KMS-11 (cell line): ENCODE measurements around the gene CHRNB2.
A peak's percentile ranks its signal among the peaks of the same experiment; 100 is the strongest.

Source experiments
- H2AFZ ChIP-seq: fragments of 200-600 bp; sonication (generic); 2 replicates; pipeline ENCODE4 v1.6.1; 2016; ENCODE audit warnings: antibody characterized with exemption, mixed run types, low read depth
- H3K27ac ChIP-seq: fragments of 200-600 bp; sonication (generic); 2 replicates; pipeline ENCODE4 v1.6.1; 2016; ENCODE audit warnings: mild to moderate bottlenecking, mixed run types
- H3K27me3 ChIP-seq: fragments of 200-600 bp; sonication (generic); 2 replicates; pipeline ENCODE4 v1.6.1; 2017; ENCODE audit warnings: mild to moderate bottlenecking, low read depth, mixed run types, moderate library complexity; ENCODE audit not compliant: insufficient read depth
- H3K36me3 ChIP-seq: fragments of 200-600 bp; sonication (generic); 2 replicates; pipeline ENCODE4 v1.6.1; 2017; ENCODE audit warnings: mild to moderate bottlenecking, mixed run types; ENCODE audit not compliant: insufficient read depth
- H3K4me1 ChIP-seq: fragments of 200-600 bp; sonication (generic); 2 replicates; pipeline ENCODE4 v1.6.1; 2016; ENCODE audit warnings: mild to moderate bottlenecking, low read depth, mixed run types; ENCODE audit not compliant: poor library complexity, severe bottlenecking
- H3K4me2 ChIP-seq: fragments of 200-600 bp; sonication (generic); 2 replicates; pipeline ENCODE4 v1.7.0; 2016; ENCODE audit warnings: mild to moderate bottlenecking, mixed run types
- H3K4me3 ChIP-seq: fragments of 200-600 bp; sonication (generic); IDR thresholded peaks from 2 replicates; pipeline ENCODE4 v1.6.1; 2017; ENCODE audit warnings: low read depth, low read length, mixed read lengths; ENCODE audit not compliant: insufficient read depth
- H3K79me2 ChIP-seq: fragments of 200-600 bp; sonication (generic); 2 replicates; pipeline ENCODE4 v1.6.1; 2016; ENCODE audit warnings: low read depth, mixed run types; ENCODE audit not compliant: insufficient read depth
- H3K9ac ChIP-seq: fragments of 200-600 bp; sonication (generic); 2 replicates; pipeline ENCODE4 v1.6.1; 2016; ENCODE audit warnings: mild to moderate bottlenecking, mixed run types
- H4K20me1 ChIP-seq: fragments of 200-600 bp; sonication (generic); 2 replicates; pipeline ENCODE4 v1.6.1; 2016; ENCODE audit warnings: mild to moderate bottlenecking, mixed run types; ENCODE audit not compliant: insufficient read depth
- TF ChIP-seq, protein P1 (sequence below): fragments of 200-600 bp; sonication (generic); conservative IDR thresholded peaks from 2 replicates; pipeline ENCODE4 v1.6.1; 2017; ENCODE audit warnings: low read depth, mild to moderate bottlenecking, antibody characterized with exemption, low read length, moderate library complexity, mixed read lengths

CHRNB2 gene

GRCh38 chr1:154550657-154551056, 16.9 kb upstream of the CHRNB2 start:
- no peak overlapping the region for H3K9ac ChIP-seq
- H3K4me1 ChIP-seq: peaks cover 50% of the 10 kb centered on the region
- peaks cover 4% of the 10 kb centered on the region; the same call in 1 of the 2 replicates for H3K79me2 ChIP-seq
- peak overlapping the region; percentile 27; the same call in 1 of the 2 replicates for H3K4me2 ChIP-seq
- no peaks in the 10 kb centered on the region for H3K27me3 ChIP-seq
- H2AFZ ChIP-seq: no peak overlapping the region
- TF ChIP-seq, protein P1, sequence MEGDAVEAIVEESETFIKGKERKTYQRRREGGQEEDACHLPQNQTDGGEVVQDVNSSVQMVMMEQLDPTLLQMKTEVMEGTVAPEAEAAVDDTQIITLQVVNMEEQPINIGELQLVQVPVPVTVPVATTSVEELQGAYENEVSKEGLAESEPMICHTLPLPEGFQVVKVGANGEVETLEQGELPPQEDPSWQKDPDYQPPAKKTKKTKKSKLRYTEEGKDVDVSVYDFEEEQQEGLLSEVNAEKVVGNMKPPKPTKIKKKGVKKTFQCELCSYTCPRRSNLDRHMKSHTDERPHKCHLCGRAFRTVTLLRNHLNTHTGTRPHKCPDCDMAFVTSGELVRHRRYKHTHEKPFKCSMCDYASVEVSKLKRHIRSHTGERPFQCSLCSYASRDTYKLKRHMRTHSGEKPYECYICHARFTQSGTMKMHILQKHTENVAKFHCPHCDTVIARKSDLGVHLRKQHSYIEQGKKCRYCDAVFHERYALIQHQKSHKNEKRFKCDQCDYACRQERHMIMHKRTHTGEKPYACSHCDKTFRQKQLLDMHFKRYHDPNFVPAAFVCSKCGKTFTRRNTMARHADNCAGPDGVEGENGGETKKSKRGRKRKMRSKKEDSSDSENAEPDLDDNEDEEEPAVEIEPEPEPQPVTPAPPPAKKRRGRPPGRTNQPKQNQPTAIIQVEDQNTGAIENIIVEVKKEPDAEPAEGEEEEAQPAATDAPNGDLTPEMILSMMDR: no peak
- peak overlapping the region; percentile 55 for H3K4me3 ChIP-seq
- H3K27ac ChIP-seq: no peak overlapping the region
- no peaks in the 10 kb centered on the region for H4K20me1 ChIP-seq
- H3K36me3 ChIP-seq: peaks cover 45% of the 10 kb centered on the region

DNA sequence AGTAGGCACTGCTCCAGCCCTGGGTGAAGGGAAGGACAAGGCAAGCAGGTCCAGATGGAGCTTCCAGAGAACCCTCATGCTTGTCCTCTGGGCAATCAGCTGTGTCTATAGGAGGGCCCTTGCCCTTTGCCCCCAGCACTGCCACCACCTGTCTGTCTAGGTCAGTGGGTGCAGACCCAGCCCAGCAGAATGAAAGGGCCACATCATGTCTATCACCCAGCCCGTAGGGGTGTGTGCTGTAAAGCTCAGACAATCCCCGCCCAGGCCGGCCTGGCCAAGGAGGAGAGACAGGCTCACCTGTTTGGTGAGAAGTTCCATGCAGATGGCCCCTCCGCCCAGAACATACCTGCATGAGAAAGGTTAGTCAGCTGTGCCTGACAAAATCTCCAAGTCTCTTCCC, 16.1 kb upstream of the CHRNB2 start:
- no peak overlapping the region for H3K4me3 ChIP-seq
- TF ChIP-seq, protein P1: no peak
- peak overlapping the region; percentile 27; the same call in 1 of the 2 replicates for H3K4me2 ChIP-seq
- H3K4me1 ChIP-seq: peaks cover 55% of the 10 kb centered on the region
- no peak overlapping the region; the same call in 1 of the 2 replicates for H3K9ac ChIP-seq
- peaks cover 45% of the 10 kb centered on the region for H3K36me3 ChIP-seq
- no peak overlapping the region for H3K27ac ChIP-seq
- no peaks in the 10 kb centered on the region for H4K20me1 ChIP-seq
- H3K79me2 ChIP-seq: peaks cover 12% of the 10 kb centered on the region
- H3K27me3 ChIP-seq: no peaks in the 10 kb centered on the region
- no peak overlapping the region for H2AFZ ChIP-seq

- H4K20me1 ChIP-seq: no peaks in the 10 kb centered on the region
- H3K9ac ChIP-seq: no peak overlapping the region
- peak overlapping the region; percentile 27; the same call in 1 of the 2 replicates for H3K4me2 ChIP-seq
- no peak overlapping the region for H3K4me3 ChIP-seq
- peaks cover 18% of the 10 kb centered on the region for H3K79me2 ChIP-seq
- H3K27me3 ChIP-seq: no peaks in the 10 kb centered on the region
- H3K27ac ChIP-seq: no peak overlapping the region
- peaks cover 61% of the 10 kb centered on the region for H3K4me1 ChIP-seq
- TF ChIP-seq, protein P1: no peak
- no peak overlapping the region for H2AFZ ChIP-seq
- peaks cover 45% of the 10 kb centered on the region for H3K36me3 ChIP-seq
These were observed 15.5 kb upstream of the CHRNB2 start for GRCh38 chr1:154552036-154552435.

DNA sequence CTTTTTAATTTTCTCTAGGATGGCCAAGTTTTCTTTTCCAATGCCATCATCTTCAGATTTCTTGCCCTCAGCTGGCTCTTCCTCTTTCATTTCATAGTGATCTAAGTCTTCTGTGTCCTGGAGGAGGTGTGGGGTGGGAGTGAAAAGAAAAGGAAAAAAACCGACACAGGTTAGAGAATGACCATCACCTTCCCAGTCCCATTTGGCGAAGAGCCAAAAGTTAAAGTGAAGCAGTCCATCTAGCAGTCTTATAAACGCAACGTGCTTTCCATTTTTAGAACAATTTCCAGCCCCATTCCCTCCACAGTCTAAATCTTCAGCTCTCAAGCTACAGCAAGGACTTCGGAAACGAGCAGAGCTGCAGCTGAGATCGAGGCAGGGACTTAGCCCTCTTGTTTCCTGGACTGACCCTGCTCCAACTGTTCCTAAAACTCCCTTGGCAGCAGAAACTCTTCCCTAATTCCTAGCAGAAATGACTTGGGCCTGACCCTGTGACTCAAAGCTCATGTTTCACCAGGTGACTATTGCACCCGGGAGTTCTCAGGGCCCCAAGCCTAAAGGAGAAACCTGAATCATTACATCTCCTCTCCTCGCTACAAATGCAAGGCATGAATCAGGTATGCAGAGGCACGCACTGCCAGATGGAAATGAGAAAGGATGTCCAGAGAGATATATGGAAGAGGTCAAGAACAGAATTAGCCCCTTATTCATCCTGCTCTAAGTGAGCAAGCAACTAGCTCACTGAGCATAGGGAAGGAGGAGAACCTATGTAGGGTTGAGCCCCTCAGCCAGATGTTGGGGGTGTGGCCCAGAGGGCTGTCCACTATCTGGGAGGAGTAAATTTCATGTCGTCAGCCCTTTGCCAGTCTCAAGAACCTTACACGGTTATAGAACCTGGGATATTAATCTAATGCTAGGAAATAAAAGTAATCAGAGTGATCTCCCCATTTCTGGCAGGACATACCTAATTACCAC, 14.2 kb upstream of the CHRNB2 start:
- peaks cover 29% of the 10 kb centered on the region for H3K79me2 ChIP-seq
- peaks cover 65% of the 10 kb centered on the region for H3K4me1 ChIP-seq
- no peak overlapping the region for H3K9ac ChIP-seq
- no peak overlapping the region for H3K4me2 ChIP-seq
- no peaks in the 10 kb centered on the region for H4K20me1 ChIP-seq
- TF ChIP-seq, protein P1: 0 out of 2 replicates have a peak, but pooled peaks have one; percentile 11
- H3K36me3 ChIP-seq: peaks cover 45% of the 10 kb centered on the region
- H3K27me3 ChIP-seq: no peaks in the 10 kb centered on the region
- no peak overlapping the region for H3K4me3 ChIP-seq
- H2AFZ ChIP-seq: no peak overlapping the region
- no peak overlapping the region for H3K27ac ChIP-seq
